Smooth muscle cell (in vitro differentiated cells): ENCODE measurements around the gene MMP11. TPM values are rescaled to one million over a fixed set of nuclear protein-coding genes. Genes with fewer than 3 reads are reported as not detected.

Source experiments
- DNase-seq: peaks from one replicate; lab custom pipeline; 2025; ENCODE audit not compliant: unreplicated experiment; lab: John Stamatoyannopoulos, UW
- H2AFZ ChIP-seq: fragments of 200-600 bp; sonication (generic); 2 replicates; pipeline ENCODE4 v1.6.0; 2016; ENCODE audit warnings: antibody characterized with exemption, low read depth, mild to moderate bottlenecking
- H3F3A ChIP-seq: fragments of 200-600 bp; sonication (generic); 2 replicates; pipeline ENCODE4 v1.6.0; 2017; ENCODE audit warnings: antibody characterized with exemption, low read depth
- H3K27ac ChIP-seq: fragments of 200-600 bp; sonication (generic); 2 replicates; pipeline ENCODE4 v1.5.1; 2016; ENCODE audit warnings: low read depth, mild to moderate bottlenecking
- H3K27me3 ChIP-seq: fragments of 200-600 bp; sonication (generic); 2 replicates; pipeline ENCODE4 v1.6.1; 2016; ENCODE audit warnings: low read depth, mild to moderate bottlenecking
- H3K36me3 ChIP-seq: fragments of 200-600 bp; sonication (generic); 2 replicates; pipeline ENCODE4 v1.5.1; 2016; ENCODE audit warnings: low read depth
- H3K4me1 ChIP-seq: fragments of 200-600 bp; sonication (generic); 2 replicates; pipeline ENCODE4 v1.5.1; 2016; ENCODE audit warnings: low read depth
- H3K4me2 ChIP-seq: fragments of 200-600 bp; sonication (generic); 2 replicates; pipeline ENCODE4 v1.6.0; 2016; ENCODE audit warnings: mild to moderate bottlenecking
- H3K4me3 ChIP-seq: fragments of 200-600 bp; sonication (generic); 2 replicates; pipeline ENCODE4 v1.5.1; 2016; ENCODE audit warnings: mild to moderate bottlenecking
- H3K79me2 ChIP-seq: fragments of 200-600 bp; sonication (generic); 2 replicates; pipeline ENCODE4 v1.6.0; 2016; ENCODE audit warnings: low read depth, mild to moderate bottlenecking
- H3K9ac ChIP-seq: fragments of 200-600 bp; sonication (generic); 2 replicates; pipeline ENCODE4 v1.6.0; 2016; ENCODE audit warnings: low read depth
- H3K9me3 ChIP-seq: fragments of 200-600 bp; sonication (generic); replicated peaks from 2 replicates; pipeline ENCODE4 v1.5.1; 2016; ENCODE audit warnings: low read depth
- H4K20me1 ChIP-seq: fragments of 200-600 bp; sonication (generic); 2 replicates; pipeline ENCODE4 v1.6.0; 2016; ENCODE audit warnings: low read depth
- CTCF ChIP-seq: fragments of 200-600 bp; sonication (generic); IDR thresholded peaks from 2 replicates; pipeline ENCODE4 v1.5.1; 2017; ENCODE audit warnings: borderline replicate concordance, mild to moderate bottlenecking, antibody characterized with exemption; ENCODE audit not compliant: insufficient read depth, poor library complexity, severe bottlenecking
- WGBS: methylation state at CpG from one replicate; pipeline ENCODE4 v1.1.7; 2016; ENCODE audit warnings: low lambda C conversion rate; 5-methylcytosine and 5-hydroxymethylcytosine counted together
- polyA plus RNA-seq: library from polyadenylated mRNA; unstranded; fragments of >200 nt; fragmentation: Nextera tagmentation; extraction: Ambion mirVana; gene quantifications from 2 replicates; pipeline ENCODE4 v1.2.1, GENCODE V29; 2016
- total RNA-seq: library from RNA; depleted of rRNA; stranded (reverse); fragments of >200 nt; gene quantifications from 2 replicates; pipeline ENCODE4 v1.2.3, GENCODE V29; 2014

MMP11 gene
- total and polyA plus RNA-seq, 2 experiments from 2014 or later = 10.9 to 30.6 TPM

DNA sequence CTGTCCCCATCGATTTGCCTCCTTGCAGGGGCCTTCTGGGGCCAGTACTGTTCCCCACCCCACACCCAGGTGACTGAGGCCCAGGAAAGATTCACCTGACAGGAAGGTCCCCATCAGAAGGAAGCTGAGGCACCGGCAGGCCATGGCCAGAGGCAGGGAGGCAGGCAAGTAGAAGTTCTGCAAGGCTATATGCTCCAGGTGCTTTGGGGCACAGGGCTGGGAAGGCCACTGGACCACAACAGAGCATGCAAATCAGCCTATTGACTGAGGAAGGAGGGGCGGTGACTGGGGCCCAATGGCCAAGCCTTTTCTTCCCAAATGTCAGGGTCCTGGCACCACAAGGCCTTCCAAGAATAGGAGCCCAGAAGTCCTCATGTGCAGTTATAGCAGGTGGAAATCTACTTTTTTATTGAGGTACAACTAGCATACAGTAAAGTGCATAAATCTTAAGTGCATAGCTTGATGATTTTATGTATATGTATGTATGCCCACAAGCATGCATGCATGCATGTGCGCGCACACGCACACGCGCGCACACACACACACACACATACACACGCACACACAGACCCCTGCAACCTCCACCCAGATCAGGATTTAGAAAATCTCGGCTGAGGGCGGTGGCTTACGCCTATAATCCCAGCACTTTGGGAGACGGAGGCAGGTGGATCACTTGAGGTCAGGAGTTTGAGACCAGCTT lies 18.3 kb upstream of the MMP11 start, which contains the start of gene VPREB3:
Gene VPREB3 (minus strand): TSS at position 206 of the 700 bp plus-strand sequence. CDS start 62 bp downstream, at position 144.
- Histone ChIP-seq H3K4me3 (no peak within 1 kb of the TSS), H3K27me3 (no peaks in the 10 kb centered on the region), H3K79me2 (peaks cover 14% of the 10 kb centered on the region), H3F3A (no peaks in the 10 kb centered on the region), H2AFZ (no peak within 1 kb of the TSS), H4K20me1 (no peaks in the 10 kb centered on the region), H3K27ac (no peak within 1 kb of the TSS), H3K36me3 (no peaks in the 10 kb centered on the region), H3K4me2 (no peak within 1 kb of the TSS), H3K9ac (no peak within 1 kb of the TSS), H3K4me1 (peaks cover 11% of the 10 kb centered on the region), H3K9me3 (no peaks in the 10 kb centered on the region)
- WGBS = 95% methylated on average over 14 of the region's 14 CpGs
- DNase-seq = no peak
- TF ChIP-seq CTCF = no peak

DNA sequence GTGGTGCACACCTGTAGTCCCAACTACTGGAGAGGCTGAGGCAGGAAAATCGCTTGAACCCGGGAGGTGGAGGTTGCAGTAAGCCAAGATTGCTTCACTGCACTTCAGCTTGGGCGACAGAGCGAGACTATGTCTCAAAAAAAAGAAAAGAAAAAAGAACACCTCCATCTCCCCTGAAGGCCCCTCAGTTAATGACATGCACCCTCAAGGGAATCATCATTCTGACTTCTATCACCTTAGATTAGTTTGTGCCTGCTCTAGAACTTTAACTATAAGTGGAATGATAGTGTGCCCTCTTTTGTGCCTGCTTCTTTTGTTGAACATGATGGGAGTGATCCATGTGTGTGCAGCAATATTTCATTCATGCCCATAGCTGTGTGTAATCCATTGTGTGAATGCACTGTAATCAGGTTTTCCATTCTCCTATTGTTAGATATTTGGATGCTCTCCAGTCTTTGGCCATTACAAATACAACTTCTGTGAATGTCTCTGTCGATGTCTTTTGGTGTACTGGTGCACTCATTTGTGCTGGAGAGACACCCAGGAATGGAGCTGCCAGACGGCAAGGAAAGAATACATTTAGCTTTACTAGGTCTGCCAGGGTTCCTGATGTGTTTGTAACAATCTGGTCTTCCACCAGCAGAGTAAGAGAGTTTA lies 17.5 kb upstream of the MMP11 start:
- no peak overlapping the region for H3K4me3 ChIP-seq
- H3K4me2 ChIP-seq = no peak overlapping the region
- H4K20me1 ChIP-seq = no peaks in the 10 kb centered on the region
- H3K27ac ChIP-seq = no peak overlapping the region
- no peak overlapping the region for H2AFZ ChIP-seq
- TF ChIP-seq CTCF = no peak
- peaks cover 7% of the 10 kb centered on the region for H3K79me2 ChIP-seq
- H3K4me1 ChIP-seq = peaks cover 7% of the 10 kb centered on the region
- 89% methylated on average over 6 of the region's 6 CpGs for WGBS
- H3K27me3 ChIP-seq = no peaks in the 10 kb centered on the region
- H3K36me3 ChIP-seq = no peaks in the 10 kb centered on the region
- no peaks in the 10 kb centered on the region for H3F3A ChIP-seq
- H3K9me3 ChIP-seq = no peaks in the 10 kb centered on the region
- DNase-seq = no peak
- H3K9ac ChIP-seq = no peak overlapping the region

- 97% methylated on average over 8 of the region's 8 CpGs for WGBS
- Histone ChIP-seq H3K27me3 (no peaks in the 10 kb centered on the region), H2AFZ (no peak overlapping the region), H4K20me1 (no peaks in the 10 kb centered on the region), H3K27ac (no peak overlapping the region), H3F3A (no peaks in the 10 kb centered on the region), H3K79me2 (peaks cover 1% of the 10 kb centered on the region), H3K9me3 (no peaks in the 10 kb centered on the region), H3K4me3 (no peak overlapping the region), H3K36me3 (no peaks in the 10 kb centered on the region), H3K9ac (no peak overlapping the region), H3K4me2 (no peak overlapping the region), H3K4me1 (peaks cover 4% of the 10 kb centered on the region)
- no peak for TF ChIP-seq CTCF
- DNase-seq = no peak
Measured at GRCh38 chr22:23755711-23756110, 16.9 kb upstream of the MMP11 start.
